Measurements from ENCODE around the gene LDAF1. TPM values are rescaled to one million over a fixed set of nuclear protein-coding genes. Genes with fewer than 3 reads are reported as not detected.

LDAF1 gene
- total RNA-seq, 1 experiment from 2014 or later = 11.5 TPM

- Histone ChIP-seq H2AFZ (ENCODE audit: low read length) (no peak overlapping the region), H3K9me2 (replicated peaks; ENCODE audit: low read length) (no peaks in the 10 kb centered on the region), H4K20me1 (ENCODE audit: low read length) (no peaks in the 10 kb centered on the region; the same call in 1 of the 2 replicates), H3K9ac (ENCODE audit: low read length) (no peak overlapping the region), H3K4me1 (ENCODE audit: insufficient read depth, low read length) (peaks cover 52% of the 10 kb centered on the region), H3K27ac (ENCODE audit: low read length) (no peak overlapping the region), H3K79me2 (ENCODE audit: low read length) (peaks cover 12% of the 10 kb centered on the region), H3K4me2 (ENCODE audit: low read length) (no peak overlapping the region), H3F3A (ENCODE audit: low read length, unreplicated experiment) (no peaks in the 10 kb centered on the region), H3K9me3 (ENCODE audit: low read length) (no peaks in the 10 kb centered on the region), H3K36me3 (ENCODE audit: low read depth, low read length) (no peaks in the 10 kb centered on the region), H3K27me3 (ENCODE audit: low read length) (no peaks in the 10 kb centered on the region), H3K4me3 (ENCODE audit: low read length) (no peak overlapping the region)
- DNase-seq (no peak), ATAC-seq (no peak)
- no peak for TF ChIP-seq EZH2 (IDR thresholded peaks at IDR 0.05; ENCODE audit: low read length, unreplicated experiment)
- TF ChIP-seq CTCF (conservative IDR thresholded peaks at IDR 0.05; ENCODE audit: low read depth, low read length) = no peak
- no peak for TF ChIP-seq EZH2phosphoT487 (IDR thresholded peaks at IDR 0.05; ENCODE audit: borderline replicate concordance, low read length)
- POLR2A ChIA-PET (ENCODE audit: unreplicated experiment) = interaction anchor here (0.5 kb wide), 1 partner anchor 261 kb away, joined by 24 read pairs; the partner anchor contains the start of genes DCUN1D3 and LYRM1
- intact Hi-C loops (cut with micrococcal nuclease) = no loop called here
- CTCF ChIA-PET = no interaction called here
- no TSS peak for BruUV-seq (replicated peaks)
Observed at GRCh38 chr16:21161211-21161610, 2.7 kb downstream of the LDAF1 start.

- peaks cover 5% of the 10 kb centered on the region; the same call in 1 of the 2 replicates for H3K36me3 ChIP-seq (ENCODE audit: low read depth, low read length)
Observed at GRCh38 chr16:21162661-21163151, 4.2 kb downstream of the LDAF1 start.

More at GRCh38 chr16:21162661-21163151, 4.2 kb downstream of the LDAF1 start:
- H2AFZ ChIP-seq (ENCODE audit: low read length) = no peak overlapping the region
- CTCF ChIA-PET = no interaction called here
- TF ChIP-seq EZH2 (IDR thresholded peaks at IDR 0.05; ENCODE audit: low read length, unreplicated experiment) (no peak), CTCF (conservative IDR thresholded peaks at IDR 0.05; ENCODE audit: low read depth, low read length) (no peak), EZH2phosphoT487 (IDR thresholded peaks at IDR 0.05; ENCODE audit: borderline replicate concordance, low read length) (no peak)
- ATAC-seq = no peak
- H3F3A ChIP-seq (ENCODE audit: low read length, unreplicated experiment) = no peaks in the 10 kb centered on the region
- H4K20me1 ChIP-seq (ENCODE audit: low read length) = no peaks in the 10 kb centered on the region; the same call in 1 of the 2 replicates
- peaks cover 12% of the 10 kb centered on the region for H3K79me2 ChIP-seq (ENCODE audit: low read length)
- no peak overlapping the region for H3K4me3 ChIP-seq (ENCODE audit: low read length)
- no peak for DNase-seq
- H3K9me2 ChIP-seq (replicated peaks; ENCODE audit: low read length) = no peaks in the 10 kb centered on the region
- no peaks in the 10 kb centered on the region for H3K27me3 ChIP-seq (ENCODE audit: low read length)
- peaks cover 58% of the 10 kb centered on the region for H3K4me1 ChIP-seq (ENCODE audit: insufficient read depth, low read length)
- intact Hi-C loops (cut with micrococcal nuclease) = loop anchor here (1.0 kb wide), 1 partner anchor 138 kb away; no protein-coding TSS in a partner anchor
- H3K4me2 ChIP-seq (ENCODE audit: low read length) = peak overlapping the region; percentile 57; the same call in 1 of the 2 replicates
- H3K9ac ChIP-seq (ENCODE audit: low read length) = no peak overlapping the region
- BruUV-seq (replicated peaks) = no TSS peak
- POLR2A ChIA-PET (ENCODE audit: unreplicated experiment) = no interaction called here
- peak overlapping the region; percentile 68; the same call in 1 of the 2 replicates for H3K27ac ChIP-seq (ENCODE audit: low read length)
- no peaks in the 10 kb centered on the region for H3K9me3 ChIP-seq (ENCODE audit: low read length)
